GM12872 (cell line): ENCODE measurements around the gene C1orf56.

ENCODE experiments used
- CTCF ChIP-seq: IDR thresholded peaks from 3 replicates; pipeline ENCODE4 v1.5.1; 2011; ENCODE audit warnings: low read depth, mild to moderate bottlenecking, low read length, moderate library complexity; ENCODE audit not compliant: insufficient read depth

Gene C1orf56

GRCh38 chr1:151065089-151065645, 17.6 kb downstream of the C1orf56 start:
- TF ChIP-seq CTCF, result no peak

GRCh38 chr1:151067185-151067584, 19.6 kb downstream of the C1orf56 start:
- TF ChIP-seq CTCF, result no peak

- no peak for TF ChIP-seq CTCF
These were observed 21.5 kb downstream of the C1orf56 start for GRCh38 chr1:151069103-151069486.

- TF ChIP-seq CTCF, result peak; percentile 97
These were observed 23.1 kb downstream of the C1orf56 start, which contains the start of gene GABPB2 for GRCh38 chr1:151070474-151071276. Gene GABPB2, plus strand, starts transcription at chr1:151070761. Its CDS starts 17,429 bp downstream, at chr1:151088190.

GRCh38 chr1:151072224-151072623, 24.7 kb downstream of the C1orf56 start:
- TF ChIP-seq CTCF, result no peak

- no peak for TF ChIP-seq CTCF
These were observed 38.5 kb downstream of the C1orf56 start for GRCh38 chr1:151085953-151086559.

GRCh38 chr1:151098126-151098525, 50.6 kb downstream of the C1orf56 start:
- no peak for TF ChIP-seq CTCF
